ENCODE data around the gene ACR.
A peak's percentile ranks its signal among the peaks of the same experiment; 100 is the strongest.

The ACR gene

DNA sequence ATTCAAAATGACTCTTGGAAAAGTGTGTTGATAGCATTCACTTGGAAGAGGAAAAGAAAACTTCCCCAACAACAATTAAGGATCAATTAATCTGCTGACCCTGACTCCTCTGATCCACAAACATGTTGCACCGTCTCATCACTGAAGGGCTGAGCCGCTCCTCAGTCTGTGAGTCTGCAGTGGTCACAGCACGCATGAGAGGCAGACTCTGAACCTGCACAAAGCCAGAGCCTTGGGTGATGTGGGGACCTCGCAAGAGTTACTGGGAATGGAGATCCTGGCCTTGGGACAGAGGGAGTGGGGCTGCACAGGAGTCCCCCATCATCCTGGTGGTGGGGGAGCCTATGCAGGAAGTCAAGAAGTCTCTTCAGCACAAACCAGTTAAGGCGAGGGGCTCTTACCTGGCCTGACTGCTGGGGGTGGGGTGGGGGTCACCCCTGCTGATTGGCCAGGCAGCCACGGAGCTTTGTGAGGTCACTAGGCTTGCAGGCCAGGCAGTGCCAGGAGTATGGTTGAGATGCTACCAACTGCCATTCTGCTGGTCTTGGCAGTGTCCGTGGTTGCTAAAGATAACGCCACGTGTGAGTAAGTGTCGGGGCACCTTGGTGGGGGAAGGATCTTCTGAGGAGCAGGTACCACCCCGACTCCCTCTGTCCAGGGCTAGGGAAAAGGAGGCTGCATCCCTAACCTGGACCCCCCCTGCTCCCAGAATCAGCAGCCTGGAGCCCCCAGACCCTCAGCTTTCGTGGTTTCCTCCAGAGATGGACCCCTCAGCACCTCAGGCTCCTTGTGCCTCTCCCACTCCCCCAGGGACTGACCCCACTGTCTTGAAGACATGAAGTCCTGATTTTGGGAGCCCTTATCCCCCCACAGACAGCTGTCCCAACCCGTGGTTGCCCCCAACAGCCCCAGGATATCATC, at the start of gene ACR:
ACR (plus strand) TSS at position 477 of the 921 bp plus-strand sequence; CDS start at position 509, 32 bp downstream.
- DNase-seq, result no peak

DNA sequence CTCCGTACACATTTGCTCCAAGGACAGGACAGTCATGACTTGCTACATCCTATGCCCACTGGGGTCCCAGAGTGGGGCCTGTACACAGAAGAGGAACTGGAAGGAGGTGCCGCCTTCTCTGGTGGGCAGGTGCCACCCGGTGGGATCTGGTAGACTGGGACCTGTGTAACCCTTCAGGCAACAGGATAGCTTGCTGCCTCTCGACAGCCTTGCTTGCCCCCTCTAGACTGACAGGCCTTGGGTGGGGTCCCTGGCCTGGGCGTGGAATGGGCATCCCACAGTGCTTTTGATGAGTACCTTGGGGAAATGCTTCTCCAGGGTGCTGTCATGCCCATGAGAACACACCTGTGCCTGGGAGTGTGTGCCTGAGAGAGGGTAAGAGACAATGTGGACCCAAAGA, 49.6 kb upstream of the ACR start:
- no peak for DNase-seq

DNA sequence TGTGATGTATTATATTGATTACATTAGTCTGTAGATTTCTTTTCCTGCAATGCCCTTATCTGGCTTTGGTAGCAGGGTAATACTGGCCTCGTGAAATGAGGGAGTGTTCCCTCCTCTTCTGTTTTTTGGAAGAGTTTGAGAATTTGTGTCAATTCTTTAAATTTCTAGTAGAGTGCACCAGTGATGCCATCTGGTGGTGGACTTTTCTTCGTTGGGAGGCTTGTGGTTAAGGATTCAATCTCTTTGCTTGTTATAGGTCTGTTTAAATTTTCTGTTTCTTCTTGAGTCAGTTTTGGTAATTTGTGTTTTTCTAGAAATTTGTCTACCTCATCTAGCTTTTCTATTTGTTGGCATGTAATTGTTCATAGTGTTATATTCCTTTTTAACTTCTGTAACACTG, 46.5 kb upstream of the ACR start:
- peak; percentile 80 for DNase-seq

DNA sequence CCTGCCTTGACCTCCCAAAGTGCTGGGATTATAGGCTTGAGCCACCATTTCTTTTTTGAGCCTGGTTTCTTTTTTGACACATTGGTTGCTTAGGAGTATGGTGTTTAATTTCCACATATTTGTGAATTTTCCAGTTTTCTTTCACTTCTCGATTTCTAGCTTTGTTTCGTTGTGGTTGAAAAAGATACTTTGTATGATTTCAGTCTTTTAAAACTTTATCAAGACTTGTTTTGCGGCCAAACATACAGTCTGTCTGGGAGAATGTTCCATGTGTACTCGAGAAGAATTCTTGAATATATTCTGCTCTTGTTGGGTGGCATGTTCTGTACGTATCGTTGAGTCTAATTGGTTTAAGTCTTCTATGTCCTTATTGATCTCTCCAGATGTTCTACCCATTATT, 44.5 kb upstream of the ACR start:
- DNase-seq, result no peak

DNA sequence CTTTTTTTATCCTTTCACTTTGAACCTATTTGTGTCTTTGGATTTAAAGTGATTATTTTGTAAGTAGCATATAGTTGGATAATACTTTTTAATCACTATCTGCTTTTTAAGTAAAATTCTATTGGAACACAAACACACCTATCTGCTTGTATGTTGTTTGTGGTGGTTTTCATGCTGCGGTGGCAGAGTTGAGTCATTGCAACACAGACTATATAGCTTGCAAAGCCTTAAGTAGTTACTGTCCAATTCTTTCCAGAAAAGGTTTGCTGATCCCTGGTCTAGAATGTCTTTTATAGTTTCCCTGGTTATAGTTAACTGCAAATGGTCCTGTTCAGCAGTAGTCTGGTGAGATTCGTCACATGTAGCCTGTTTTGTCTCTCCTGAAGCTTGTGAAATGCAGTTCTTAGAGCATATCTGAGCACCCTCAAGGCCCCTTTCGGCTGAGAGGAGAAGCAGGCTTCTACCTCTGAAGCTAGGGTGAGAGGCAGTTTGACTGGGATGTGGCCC, 43.9 kb upstream of the ACR start:
- DNase-seq, result peak; percentile 27

DNA sequence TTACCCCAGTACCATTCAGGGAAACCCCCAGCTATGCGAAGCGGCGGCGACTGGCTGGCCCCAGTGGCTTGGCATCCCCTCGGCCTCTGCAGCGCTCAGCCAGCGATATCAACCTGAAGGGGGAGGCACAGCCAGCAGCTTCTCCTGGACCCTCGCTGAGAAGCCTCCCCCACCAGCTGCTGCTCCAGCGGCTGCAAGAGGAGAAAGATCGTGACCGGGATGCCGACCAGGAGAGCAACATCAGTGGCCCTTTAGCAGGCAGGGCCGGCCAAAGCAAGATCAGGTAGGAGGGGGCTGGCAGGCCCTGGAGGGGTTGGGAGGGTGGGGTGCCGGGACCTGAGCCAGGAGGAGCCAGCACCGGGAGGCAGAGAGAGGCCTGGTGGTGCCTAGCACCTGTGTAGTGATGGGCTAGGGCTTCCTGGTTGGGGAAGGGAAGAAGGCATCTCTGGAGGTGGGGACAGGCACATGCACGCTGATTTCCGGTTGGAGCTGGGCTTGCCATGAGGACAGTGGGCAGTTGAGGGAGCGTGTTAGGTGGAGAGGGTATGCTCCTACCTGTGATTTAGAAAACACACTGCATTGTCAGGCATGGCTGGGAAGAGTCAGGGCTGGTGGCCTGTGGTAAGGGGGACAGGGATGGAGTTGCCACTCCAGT, 43.1 kb upstream of the ACR start:
- DNase-seq, result no peak

DNA sequence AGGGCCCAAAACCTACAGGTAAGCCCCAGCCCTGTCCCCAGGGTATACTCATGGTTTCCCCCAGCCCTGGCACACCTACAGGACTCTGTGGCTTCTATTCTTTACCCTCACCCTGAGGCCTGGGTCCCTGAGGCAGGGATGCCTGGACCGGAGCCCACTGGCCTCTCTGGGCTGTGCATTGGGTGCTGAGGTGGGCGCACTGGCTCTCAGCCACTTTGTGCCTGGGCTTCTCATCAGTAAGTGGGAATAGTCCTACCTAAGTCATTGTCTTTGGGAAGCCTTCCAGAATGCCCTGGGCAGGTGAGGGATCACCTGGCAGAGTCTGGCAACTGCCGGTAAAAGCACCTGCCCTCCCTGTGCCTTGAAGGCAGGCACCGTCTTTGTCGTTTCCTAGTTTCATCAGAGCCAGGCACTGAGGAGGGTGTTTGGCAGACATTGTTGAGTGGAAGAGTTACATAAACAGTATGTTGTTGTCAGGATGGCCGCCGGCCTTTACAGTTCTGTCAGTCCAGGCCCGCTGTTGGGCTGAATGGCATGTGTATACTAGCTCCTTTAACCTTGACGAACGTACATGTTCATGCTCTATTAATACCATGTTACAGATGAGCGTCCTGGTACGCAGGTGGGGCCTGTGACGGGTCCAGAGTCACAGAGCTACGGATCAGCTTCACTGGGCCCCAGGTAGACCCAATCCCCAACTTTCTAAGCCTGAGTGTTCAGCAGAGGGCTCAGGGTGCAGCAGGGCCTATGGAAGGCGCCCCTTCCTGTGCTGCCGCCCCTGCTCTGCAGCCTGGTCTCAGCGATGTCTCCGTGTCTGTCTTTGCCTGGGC, 42.4 kb upstream of the ACR start:
- DNase-seq, result no peak

DNA sequence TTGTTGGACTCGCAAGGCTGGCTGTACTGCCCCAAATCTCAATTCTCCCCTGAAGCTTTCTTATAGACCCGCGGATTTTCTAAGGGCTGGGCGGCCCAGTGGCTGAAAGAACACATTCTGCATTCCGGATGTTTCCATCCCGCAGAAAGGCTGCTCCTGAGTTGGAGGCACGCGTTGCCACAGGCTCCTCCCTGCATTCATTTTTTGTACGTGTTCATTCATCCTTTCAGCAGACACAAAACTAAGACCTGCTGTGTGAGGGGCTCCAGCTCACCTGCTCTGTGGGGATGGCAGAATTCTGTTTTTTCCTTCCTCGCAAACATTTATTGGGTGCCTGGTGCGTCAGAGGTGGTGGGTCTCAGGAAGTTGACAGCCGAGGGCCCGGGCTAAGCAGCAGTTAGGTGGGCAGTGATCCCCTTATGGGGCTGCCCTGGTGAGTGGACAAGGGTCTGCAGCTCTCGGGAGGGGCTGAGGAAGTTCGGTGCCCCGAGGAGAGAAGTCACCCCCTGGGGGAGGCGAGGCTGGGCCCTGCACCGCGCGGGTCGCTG, 41.7 kb upstream of the ACR start:
- DNase-seq, result no peak

DNA sequence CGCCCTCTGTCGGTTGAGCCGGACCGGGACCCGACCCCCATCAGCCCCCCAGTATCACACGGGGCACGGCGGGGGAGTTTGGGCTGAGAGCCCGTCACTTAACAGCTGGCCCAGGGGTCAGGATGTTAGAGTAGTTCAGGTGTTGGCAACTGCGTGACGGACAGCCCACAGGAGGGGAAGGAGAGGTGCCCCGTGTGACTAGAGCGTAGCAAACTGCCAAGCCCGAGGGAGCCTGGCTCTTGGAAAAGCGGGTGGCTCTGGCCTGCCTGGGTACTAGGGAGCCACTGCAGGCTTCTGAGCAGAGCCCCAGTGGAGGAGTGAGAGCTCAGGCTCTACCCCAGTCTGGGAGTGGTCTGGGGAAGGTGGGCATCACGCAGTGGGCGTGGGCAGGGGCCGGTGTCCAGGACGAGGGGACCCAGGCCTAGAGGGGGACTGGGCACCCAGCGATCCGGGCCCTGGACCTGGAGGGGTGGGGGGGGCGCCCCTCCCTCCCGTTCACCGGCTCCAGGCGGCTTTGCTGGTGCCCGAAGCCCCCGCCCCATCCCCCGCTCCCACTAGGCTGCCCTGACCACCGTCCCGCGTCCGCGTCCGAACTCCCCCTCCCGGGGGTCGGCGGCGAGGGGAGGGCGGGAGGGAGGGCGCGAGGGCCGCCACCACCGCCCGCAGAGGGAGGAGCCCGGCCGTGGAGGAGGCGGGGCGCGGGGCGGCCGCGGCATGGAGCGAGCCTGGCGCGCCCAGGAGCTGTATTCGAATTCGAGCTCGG, 41.0 kb upstream of the ACR start:
- no peak for DNase-seq

DNA sequence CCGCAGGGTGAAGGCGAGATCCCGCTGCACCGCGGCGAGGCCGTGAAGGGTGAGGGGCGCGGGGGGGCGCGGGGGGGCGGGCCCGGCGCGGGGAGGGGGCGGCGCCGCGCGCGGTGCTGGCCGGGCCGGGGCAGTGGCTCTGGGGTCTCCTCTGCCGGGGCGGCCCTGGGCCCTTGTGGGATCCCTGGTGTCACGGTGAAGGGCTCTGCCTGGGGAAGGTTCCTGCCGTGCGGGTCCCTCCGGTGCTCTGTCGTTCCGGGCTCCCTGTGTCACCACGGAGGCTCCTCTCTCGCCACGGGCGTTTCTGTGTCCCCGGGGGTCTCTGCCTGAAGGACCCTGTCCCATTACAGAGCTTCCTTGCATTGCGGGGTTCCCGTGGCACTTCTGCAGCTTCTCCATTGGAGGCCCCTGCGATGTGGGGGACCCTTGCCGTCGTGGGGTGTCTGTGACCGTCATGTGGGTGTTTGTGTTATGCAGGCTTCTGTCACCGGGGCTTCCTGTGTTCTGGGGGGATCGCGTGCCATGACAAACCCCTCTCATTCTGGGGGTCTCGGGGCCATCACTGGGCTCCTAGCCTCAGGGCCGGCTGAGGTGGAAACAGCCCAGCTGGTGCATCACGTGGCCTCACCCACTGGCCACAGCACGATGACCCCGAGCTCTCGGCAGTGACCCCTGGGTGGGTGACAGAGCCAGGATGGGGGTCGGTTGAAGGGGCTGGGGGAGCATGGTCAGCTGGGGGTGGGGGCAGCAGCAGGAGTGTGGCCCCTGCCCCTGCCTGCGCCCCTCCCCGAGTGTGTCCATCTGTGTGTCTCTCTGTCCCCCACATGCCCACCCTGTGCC, 40.1 kb upstream of the ACR start:
- no peak for DNase-seq

DNA sequence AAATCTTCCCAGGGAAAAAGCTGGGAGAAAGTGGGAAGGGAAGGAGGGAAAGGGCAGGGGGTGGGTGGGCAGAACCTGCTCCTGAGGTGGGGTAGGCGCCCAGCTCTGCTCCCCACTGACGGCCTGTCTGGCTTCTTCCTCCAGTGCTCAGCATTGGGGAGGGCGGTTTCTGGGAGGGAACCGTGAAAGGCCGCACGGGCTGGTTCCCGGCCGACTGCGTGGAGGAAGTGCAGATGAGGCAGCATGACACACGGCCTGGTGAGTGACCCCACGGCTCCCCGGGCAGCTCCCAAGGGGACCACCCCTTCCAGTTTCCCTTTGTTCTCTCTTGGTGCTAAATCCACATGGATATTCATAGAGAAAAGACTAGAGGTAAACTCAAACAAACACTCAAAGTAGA, 39.5 kb upstream of the ACR start:
- DNase-seq, result no peak

DNA sequence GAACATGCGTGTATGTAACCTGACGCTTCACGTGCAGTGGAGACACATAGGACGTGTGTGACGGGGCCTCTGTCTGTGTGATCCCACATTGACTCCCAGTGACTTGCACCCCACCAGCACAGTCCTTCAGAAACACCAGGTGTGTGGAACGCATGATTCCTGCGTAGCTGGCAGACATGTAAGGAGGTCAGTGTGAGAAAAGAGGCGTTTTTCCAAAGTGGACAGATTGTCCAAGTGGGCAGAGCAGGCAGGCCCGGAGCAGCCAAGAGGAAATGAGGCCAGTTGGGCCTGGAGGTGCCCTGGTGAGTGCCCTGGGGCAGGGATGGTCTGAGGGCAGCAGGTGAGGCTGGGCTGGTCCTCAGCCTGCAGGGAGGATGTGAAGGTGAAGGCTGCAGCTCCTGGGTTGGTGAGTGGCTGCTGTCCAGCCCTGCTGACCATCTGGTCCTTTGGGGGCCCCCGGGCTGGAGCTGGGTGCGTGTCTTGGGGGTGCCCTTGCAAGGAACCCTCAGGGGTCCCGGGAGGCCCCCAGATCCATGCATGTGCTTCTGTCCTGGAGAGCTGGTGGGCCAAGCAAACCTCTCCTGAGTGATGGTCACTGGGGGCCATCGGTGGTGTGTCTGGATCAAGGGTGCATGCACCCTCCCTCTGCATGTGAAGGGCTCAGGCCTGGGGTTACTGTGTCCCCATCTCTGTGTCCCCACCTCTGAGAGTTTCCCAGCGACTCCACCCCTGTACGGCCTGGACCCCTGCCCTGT, 38.8 kb upstream of the ACR start:
- DNase-seq, result no peak

DNA sequence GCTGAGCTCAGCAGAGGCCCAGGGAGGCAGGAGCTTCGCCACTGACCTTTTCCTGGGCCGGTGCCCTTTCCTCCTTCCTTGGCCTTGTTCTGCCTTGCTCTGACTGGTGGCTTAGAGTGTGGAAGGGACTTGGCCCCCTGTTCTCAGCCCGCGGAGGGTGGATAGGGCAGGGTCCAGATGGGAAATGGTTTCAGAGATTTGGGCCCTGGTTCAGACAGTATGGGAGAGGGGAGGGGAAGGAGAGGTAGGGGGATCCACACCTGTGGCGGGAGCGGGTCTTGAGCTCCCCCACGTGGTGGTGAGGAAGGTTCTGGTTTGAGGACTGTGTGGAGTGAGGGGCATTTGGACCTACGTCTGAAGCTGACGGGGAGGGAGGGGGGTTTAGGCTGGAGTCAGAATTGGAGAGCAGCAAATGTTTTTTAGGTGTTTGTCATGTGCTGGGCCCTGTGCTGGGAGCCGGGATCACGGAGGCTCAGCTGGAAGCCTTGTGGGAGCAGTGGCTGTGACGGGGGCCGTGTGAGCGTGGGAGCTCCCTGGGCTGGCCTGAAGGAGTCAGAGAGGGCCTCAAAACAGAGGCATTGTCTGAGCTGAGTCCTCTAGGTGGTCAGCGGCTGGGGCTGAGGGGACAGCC, 38.1 kb upstream of the ACR start:
- DNase-seq, result no peak

DNA sequence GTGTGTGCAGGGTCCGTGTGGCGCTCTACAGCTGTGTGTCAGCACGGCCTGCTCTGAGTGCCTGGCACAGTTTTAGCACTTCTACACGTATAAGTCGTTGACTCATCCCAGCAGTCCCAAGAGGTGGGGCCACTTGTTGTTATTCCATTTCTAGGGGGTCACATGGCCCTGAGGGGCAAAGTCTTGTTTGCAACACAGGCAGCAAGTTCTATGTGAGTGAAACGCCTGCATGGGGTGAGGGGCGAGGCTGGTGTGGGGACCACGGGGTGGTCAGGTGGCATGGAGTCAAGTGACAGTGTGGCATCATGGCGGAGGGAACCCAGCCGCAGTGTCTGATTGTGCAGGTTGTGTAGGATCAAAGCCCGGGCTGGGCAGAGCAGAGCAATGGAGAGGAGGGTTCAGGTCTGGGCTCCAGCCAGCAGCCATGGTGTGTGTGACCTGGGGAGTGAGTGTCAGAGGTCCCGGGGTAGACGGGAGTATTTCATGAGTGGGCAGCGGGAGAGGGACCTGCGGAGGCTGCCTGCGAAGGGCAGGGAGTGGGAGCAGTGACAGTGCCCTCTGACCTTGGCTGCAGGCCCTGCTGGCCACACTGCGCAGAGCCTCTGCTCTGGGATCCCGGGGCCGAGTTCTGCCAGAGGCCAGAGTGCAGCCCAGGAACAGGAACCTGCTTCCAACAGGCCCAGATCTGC, 37.5 kb upstream of the ACR start:
- no peak for DNase-seq

DNA sequence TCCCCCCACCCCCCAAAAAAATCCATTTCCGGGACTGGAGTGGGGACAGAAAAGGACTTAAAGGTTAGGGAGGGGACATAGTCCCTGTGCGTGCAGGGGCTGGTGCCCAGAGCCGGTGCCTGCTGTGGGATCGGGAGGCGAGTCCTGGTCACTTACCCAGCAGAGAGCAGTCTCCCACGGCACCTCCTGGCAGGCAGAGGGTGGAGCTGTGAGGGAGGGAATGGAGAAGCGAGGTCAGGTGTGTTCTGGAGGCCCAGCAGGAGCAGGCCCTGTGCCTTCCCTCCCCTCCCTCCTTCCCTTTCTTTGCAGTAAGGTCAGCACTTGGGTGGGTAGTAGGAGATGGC, 37.0 kb upstream of the ACR start:
- DNase-seq, result no peak

DNA sequence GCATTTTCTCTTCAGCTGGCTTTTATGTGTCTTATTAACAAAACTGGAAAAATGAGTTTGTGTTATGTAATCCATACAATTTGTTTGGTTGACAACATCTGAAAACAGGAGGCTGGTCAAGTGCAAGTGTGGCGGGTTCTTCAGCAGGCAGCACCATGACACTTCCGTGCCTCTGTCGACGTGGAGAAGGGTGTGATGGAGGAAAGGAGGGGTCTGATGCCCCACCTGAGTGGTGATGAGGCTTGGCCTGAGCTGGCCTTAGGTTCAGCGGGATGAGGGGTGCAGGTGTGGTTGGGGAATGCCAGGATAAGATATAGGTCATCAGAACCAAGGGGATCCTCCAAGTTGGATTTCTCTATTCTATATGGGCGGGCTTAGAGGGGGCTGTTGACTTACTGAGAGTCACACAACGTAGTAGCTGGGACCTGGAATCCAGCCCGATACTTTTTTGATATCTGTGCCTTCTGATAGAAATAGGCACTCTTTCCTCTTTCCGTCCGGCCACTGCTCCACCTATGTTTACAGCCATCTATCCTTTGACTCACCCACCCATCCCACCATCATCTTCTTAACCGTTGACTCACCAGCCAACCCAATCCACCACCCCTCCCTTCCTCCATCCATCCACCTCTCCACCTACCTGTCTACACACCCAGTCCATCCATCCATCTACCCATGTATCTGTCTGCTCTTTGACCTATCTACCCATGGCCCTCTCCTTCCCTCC, 36.4 kb upstream of the ACR start:
- no peak for DNase-seq

DNA sequence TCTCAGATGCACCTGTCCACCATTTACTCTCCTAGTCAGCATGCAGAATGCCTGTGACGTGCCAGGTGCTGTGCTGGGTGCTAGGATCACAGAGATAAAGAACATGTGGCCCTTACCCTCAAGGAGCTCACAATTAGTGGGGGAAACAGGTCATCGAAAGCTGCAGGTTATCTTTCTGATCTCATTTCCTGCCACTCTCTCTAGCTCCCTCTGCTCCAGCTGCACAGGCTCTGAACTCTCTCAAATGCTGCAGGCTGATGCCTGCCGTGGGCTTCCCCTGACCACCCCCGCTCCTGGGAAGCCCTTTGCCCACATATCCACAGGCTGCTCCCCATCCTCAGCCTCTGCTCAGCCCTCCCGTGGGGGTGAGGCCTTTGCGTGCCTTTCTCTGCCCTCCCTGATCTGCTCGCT, 35.7 kb upstream of the ACR start:
- DNase-seq, result no peak

DNA sequence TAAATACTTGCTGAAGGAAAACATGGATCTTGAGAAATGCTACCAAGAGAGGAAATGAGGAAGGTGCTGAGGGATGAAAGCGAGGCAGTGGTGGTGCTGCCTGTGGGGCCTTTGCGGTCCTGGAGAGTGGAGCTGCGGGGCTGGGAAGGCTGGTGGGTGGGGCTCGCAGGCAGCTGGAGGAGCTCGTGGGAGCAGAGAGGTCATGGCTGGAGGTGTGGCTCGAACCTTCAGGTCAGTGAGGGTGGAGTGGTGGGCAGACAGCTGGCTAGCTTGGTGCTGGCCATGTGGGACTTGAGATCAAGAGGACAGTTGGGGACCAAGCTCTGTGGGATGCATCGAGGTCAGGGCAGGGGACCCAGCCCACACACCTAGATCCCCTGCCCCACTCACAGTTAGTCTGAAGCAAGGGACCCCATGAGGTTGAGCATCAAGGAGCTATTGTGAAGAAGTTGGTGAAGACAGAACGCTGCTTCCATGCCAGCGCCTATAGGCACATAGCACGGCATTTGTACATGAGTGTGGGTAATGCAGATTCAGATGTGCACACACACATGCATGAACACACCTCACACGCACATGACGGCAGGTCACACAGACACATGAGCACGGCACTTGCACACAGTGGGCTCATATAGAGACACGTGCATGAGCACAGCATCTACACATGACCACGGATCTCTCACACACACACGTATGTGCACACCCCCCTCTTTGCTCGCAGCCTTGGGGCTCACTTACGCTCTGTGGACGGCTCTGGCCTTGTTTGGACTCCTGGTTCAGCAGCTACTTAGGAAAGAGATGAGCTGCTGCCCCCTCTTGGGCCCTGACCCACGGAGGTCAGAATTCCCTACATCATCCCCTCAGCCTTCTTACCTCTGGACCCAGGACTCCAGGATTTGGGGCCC, 34.9 kb upstream of the ACR start:
- no peak for DNase-seq
